Activated CD4-positive, alpha-beta T cell treated with anti-CD3 and anti-CD28 coated beads, Interleukin-2, amount 50 U/mL, for 48 hours (primary cell): Measurements from ENCODE around the gene CLEC17A.
A peak's percentile ranks its signal among the peaks of the same experiment; 100 is the strongest.
"Not testable (repeated sequence)": the region's sequence is repeated elsewhere in the genome, so short reads cannot be mapped to it uniquely, and the experiment has no call there.

ENCODE experiments used
- DNase-seq, 2 experiments: peaks; one replicate each; pipeline ENCODE4 v3.0.0-alpha.2; 2020

Gene CLEC17A, protein sequence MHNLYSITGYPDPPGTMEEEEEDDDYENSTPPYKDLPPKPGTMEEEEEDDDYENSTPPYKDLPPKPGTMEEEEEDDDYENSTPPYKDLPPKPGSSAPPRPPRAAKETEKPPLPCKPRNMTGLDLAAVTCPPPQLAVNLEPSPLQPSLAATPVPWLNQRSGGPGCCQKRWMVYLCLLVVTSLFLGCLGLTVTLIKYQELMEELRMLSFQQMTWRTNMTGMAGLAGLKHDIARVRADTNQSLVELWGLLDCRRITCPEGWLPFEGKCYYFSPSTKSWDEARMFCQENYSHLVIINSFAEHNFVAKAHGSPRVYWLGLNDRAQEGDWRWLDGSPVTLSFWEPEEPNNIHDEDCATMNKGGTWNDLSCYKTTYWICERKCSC

DNA sequence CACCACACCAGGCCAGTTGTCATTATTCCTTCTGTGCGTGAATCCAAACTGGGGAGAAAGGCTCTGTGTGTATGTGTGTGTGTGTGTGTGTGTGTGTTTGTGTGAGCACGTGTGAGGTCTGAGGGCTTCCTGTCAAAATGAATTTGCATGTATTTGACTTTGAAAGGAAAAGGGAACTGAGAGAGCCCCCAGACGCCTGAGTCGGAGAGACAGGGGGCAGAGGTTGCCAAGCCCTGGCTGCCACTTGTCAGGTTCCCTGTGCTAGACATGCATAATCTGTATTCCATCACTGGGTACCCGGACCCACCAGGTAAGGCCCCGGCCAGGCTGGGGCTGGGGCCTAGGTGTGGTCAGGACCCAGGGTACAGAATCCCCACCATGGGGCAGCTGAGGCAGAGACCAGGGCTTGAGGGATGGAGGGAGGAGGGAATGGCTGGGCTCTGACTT lies at the start of gene CLEC17A:
Gene CLEC17A, plus strand, starts transcription at position 191 of the 447 bp plus-strand sequence. Its CDS starts 77 bp downstream, at position 268.
- DNase-seq = no peak

- no peak for DNase-seq
Measured at GRCh38 chr19:14533450-14533849, 49.4 kb upstream of the CLEC17A start.

DNA sequence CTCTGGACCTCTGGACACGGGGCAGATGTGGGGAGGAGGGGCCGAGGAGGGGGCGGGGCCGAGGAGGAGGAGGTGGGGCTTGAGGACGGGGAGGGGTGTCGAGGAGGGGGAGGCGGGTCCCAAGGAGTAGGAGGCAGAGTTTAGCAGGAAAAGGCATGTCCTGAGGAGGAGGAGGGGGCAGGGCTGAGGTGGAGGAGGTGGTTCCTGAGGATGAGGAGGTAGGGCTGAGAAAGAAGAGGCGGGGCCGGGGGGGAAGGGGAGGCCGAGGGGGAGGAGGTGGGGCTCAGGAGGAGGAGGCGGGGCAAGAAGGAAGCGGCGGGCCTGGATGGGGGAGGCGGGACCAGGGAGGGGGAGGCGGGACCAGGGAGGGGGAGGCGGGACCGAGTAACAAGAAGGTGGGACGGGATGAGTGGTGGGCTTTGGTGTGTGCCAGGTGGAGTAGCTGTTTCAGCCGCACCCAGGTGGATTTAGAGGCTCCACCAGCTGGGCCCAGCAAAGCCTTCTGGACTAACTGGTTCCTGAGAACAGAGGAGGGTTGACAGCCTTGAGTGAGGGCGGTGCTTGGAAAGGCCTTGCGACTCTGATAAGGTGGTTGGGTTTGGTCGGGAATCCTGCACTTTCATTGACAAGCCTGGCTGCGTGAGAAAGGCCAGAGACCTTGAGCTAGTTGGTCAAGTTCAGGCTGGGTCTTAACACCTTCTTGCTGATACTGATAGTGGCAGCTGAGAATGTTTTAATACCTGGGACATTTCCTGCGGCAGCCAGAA lies 45.8 kb upstream of the CLEC17A start:
- peak; percentile 47 to 58 for DNase-seq

DNA sequence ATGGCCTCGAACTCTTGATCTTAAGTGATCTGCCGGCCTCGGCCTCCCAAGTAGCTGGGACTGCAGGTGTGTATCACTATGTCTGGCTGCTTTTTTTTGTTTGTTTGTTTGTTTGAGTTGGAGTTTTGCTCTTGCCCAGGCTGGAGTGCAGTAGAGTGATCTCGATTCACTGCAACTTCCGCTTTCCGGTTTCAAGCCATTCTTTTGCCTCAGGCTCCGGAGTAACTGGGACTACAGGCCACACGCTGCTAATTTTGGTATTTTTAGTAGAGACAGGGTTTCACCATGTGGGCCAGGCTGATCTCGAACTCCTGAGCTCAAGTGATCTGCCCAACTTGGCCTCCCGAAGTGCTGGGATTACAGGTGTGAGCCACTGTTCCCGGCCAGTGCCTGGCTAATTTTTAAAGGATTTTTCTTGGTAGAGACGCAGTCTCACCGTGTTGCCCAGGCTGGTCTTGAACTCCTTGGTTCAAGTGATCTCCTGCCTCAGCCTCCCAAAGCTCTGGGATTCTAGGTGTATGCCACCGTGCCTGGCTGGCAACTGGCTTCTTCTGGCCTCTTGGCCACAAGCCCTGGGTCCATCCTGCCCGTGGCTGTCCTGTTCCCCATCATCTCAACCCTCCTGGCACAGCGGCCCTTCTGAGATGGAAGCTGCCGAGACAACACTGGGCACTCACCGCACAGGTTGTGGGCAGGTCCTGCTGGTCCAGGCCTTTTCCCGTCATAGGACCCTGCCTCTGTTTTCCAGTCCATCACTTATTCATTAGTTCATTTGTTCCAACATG lies 42.0 kb upstream of the CLEC17A start:
- DNase-seq = no peak

DNA sequence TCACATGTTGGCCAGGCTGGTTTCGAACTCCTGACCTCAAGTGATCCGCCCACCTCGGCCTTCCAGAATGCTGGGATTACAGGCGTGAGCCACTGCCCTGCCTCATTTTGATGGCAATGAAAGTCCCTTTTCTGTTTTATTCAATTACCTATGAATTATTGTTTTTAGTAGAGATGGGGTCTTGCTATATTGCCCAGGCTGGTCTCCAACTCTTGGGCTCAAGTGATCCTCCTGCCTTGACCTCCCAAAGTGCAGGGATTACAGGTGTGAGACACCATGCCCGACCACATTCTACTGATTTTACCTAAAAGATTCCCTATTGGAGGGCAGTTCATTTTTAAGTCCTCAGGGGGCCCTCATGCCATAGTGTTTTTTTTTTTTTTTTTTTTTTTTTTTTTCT lies 40.9 kb upstream of the CLEC17A start:
- not testable (repeated sequence) for DNase-seq

- no peak for DNase-seq
Measured at GRCh38 chr19:14542711-14543328, 40.1 kb upstream of the CLEC17A start.

DNA sequence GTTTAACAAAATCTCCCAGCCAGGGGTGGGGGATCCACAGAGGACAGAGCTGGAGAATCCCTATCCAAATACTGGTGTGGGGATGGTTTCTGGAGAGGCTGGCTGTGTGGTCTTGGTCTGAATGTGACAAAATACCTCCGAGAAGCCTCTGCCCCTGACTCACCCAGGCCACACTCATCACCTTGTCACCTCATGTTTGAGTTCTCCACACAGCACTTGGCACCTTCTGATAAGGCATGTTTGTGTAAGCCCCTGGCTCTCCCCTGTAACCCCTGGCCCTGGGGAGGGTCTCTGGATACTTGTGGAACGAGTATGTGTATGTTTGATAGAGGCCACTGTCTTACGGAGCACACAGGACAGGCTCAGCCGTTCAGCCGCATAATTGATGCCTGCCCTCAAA lies 38.8 kb upstream of the CLEC17A start:
- DNase-seq = no peak

- no peak for DNase-seq
Measured at GRCh38 chr19:14544977-14545715, 37.7 kb upstream of the CLEC17A start.

DNA sequence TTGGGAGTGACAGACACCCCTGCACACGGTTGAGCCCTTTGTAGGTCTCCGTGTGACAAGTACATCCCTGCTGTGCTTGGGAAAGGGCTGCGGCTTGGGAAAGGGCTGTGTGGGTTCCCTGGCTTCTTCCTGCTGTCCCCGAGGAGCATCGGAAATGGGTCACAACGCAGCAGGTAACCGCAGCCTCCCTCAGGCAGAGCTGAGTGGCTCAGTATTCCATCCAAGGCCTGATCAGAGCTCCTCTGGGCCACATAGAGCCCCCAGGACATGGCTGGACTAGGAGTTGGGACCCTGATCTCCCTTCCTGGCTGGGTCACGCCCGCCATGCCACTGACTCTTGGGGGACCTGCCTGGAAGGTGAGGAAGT lies 37.2 kb upstream of the CLEC17A start:
- no peak for DNase-seq

DNA sequence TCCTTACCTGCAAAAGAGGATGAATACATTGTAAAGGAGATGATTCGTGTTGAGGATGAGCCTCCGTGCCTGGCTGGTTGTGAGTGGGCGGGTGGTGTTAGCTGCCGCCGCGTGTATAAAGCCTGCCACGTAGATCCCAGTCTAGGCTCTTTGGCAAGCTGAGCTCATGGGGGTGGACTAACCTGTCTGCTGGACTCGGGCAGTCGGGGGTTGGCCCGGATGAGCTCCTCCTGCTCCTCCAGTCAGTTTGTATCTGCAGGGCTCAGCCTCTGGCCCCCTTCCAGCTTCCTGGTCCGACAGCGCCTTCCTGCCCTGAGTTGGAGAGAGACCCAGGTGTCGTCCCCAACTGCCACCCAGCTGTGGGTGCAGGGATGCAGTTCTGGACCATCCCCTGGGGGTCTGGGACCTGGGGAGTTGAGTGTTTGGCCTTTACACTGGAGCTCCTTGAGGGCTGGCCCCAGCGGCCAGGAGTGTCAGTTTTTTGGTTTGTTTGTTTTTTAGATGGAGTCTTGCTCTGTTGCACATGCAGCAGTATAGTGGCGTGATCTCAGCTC lies 32.6 kb upstream of the CLEC17A start:
- DNase-seq = no peak

DNA sequence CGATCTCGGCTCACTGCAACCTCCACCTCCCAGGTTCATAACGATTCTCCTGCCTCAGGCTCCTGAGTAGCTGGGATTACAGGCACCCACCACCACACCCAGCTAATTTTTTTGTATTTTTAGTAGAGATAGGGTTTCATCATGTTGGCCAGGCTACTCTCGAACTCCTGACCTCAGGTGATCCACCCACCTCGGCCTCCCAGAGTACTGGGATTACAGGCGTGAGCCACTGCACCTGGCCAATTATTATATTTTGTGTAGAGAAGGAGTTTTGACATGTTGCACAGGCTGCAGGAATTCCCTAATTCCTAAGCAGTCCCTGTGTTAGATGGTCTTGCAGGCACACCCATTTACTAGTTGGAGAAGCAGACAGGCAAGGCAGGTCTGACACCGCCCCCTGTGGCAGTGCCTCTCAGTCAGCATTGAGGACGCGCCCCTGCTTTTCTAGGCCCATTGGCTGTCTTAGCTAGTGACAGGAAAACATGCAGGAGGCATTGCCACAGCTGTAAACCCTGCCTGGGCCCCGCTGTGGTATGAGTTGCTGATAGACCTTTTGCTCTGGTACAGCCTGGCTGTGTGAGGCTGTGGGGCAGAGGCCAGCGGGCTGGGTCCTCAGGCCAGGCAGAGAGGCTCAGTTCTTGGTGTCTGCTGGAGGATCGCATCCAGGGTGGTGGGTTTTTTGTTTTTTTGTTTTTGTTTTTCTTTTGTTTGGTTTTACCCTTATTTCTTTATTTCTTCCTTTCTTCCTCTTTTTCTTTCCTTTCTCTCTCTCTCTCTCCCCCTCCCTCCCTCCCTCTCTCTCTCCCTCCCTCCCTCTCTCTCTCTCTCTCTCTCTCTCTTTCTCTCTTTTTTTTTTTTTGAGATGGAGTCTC lies 31.5 kb upstream of the CLEC17A start:
- peak; percentile 63 to 71 for DNase-seq

- DNase-seq = not testable (repeated sequence)
Measured at GRCh38 chr19:14552006-14552360, 30.9 kb upstream of the CLEC17A start.

DNA sequence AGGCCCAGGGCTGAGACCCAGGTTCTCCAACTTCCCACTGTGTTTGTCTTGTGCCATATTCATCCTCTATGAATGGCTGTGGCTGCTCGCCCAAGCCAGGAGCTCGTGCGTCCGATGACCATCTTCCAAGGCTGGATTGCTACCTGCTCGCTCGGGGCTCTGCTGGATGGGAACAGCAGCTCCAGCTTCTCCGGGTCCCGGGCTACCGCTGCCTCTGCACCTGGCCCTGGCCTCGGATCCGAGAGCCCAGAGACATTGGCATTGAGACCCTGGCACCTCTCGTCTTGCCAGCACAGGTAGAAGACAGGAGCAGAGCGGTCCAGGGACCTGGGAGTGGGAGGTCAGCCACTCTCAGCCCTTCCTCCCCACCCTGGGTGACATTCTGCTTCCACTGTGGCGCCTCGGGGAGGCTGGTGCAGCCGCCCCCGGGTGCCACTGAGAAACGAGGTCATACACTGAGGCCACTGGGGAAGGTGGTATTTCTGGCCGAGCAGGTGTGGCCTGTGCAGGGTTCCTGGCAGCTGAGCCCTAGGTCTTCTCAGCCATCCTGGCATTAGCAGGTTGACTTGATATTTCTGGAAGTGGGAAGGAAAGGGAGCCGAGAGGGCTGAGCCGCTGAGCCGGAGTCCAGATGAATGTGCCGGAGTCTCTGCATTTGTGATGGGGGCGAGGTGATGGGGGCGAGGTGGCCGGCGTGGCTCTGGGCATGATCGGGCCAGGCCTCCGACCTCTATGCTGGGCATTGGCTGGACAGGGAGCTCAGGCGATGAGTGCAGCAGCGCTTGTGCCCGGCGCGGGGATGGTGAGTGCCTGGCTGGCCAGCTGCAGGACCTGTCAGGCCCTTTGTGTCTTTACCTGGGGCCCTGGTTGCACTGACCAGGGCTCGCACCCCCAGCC lies 29.6 kb upstream of the CLEC17A start:
- no peak for DNase-seq

- no peak for DNase-seq
Measured at GRCh38 chr19:14553939-14554243, 29.0 kb upstream of the CLEC17A start.

DNA sequence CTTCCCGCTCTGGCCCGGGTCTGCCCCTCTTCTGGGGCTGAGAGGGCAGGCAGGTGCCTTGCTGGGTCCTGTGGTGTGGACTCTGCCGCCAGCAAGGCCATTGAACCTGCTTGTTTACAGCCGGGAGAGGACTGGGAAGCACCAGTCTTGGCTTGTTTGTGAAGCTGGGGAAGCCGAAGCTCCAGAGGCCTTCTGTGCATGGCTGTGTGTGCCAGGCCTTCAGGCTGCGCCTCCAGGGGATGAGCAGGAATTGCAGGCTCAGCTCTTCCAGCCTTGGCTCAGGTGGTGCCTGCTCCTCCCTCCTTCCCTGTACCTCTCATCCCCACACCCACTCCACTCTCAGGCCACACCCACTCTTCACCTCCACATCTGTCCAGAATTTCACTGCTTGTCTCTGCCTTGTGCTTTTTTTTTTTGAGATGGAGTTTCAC lies 28.5 kb upstream of the CLEC17A start:
- no peak for DNase-seq

DNA sequence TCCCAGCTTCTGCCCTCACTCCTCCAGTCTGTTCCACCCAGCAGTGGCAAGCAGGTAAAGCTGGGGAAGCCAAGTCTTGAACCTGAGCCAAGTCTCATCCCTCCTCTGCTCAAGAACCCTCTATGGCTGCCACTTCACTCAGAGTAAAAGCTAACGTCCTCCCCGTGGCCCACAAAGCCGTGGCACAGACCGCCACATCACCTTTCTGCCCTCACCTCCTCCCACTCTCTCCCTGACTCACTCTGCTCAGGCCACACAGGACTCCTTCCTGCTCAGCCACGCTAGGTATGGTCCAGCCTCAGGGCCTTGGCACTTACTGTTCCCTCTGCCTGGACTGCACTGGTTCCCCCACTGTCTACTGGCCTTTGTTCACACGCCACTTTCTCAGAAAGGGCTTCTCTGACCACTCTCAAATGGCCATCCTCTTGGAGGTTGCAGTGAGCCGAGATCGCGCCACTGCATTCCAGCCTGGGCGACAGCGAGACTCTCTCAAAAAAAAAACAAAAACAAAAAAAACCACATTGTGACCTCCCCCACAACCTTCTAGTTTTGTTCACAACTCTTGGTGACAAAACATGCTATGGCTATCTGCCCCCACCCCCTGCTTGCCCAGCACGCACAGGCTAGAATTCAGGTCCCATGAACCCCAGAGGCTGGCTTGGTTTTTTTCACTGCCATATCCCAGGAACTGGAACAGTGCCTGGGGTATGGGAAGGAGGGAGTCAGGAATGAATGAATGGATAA lies 26.8 kb upstream of the CLEC17A start:
- no peak for DNase-seq

- peak; percentile 82 to 85 for DNase-seq
Measured at GRCh38 chr19:14556662-14557188, 26.2 kb upstream of the CLEC17A start.

DNA sequence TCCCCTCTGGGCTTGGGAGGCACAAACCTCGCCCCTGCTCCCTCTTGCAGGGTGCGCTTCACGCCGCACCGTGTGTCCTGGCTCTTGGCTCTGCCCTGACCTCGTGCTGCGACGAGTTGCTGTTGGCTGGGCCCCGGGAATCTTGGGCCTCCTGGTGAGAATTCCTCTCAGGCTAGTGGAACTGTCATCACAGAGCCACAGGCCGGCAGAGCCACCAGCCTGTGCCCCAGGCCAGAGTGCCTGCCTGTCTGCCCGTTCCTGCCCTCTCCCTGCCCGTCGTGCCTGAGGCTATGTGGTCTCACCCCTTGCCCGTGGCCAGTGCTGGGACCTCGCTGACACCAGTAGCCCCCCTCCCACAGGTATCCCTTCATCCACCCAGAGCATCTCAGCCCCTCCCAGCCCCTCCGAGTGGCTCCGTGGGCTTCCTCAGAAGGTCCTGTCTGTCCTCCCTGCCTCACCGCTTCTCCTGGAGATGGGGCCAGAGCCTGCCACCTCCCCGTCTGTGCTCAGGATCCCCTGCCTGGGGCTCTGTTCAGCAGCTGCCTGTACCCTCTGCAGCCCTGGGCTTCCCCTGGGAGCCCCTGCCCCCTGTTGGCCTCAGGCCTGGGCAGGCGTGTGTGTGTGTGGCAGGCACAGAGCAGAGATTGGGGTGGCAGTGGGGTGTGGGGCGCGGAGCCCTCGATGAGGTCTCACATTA lies 24.4 kb upstream of the CLEC17A start:
- DNase-seq = no peak
